ENCODE data around the gene HDAC9.

- TF ChIP-seq CTCF (IDR thresholded peaks at IDR 0.05), result no peak
- no peak for TF ChIP-seq POLR2A (IDR thresholded peaks at IDR 0.05; ENCODE audit: low read depth)
- TF ChIP-seq EP300 (IDR thresholded peaks at IDR 0.05), result no peak
- no peak for TF ChIP-seq POLR2AphosphoS5 (IDR thresholded peaks at IDR 0.05)
Observed at GRCh38 chr7:18655506-18655905, 160.0 kb downstream of the HDAC9 start.
